SK-N-SH treated with all-trans-retinoic acid at 6 μM for 48 hours (cell line): ENCODE measurements around the gene CLN6.
A peak's percentile ranks its signal among the peaks of the same experiment; 100 is the strongest.

Experiments used
- ATAC-seq: fragments of 200-7000 bp; cut with Tn5 transposase; 3 replicates; pipeline ENCODE4 v1.9.1; 2020; ENCODE audit warnings: mild to moderate bottlenecking, moderate library complexity
- ARNTL ChIP-seq: fragments of 450-650 bp; formaldehyde crosslinking; IDR thresholded peaks from 2 replicates; pipeline ENCODE4 v1.5.0; 2020; ENCODE audit warnings: low read depth, mild to moderate bottlenecking, moderate library complexity, borderline replicate concordance
- BACH2 ChIP-seq: fragments of 250-450 bp; sonication (Bioruptor Pico); IDR thresholded peaks from 2 replicates; pipeline ENCODE4 v1.9.0; 2021; ENCODE audit warnings: mild to moderate bottlenecking, borderline replicate concordance
- CREB5 ChIP-seq: fragments of 250-450 bp; sonication (Bioruptor Pico); IDR thresholded peaks from 2 replicates; pipeline ENCODE4 v1.5.1; 2020; ENCODE audit warnings: low read depth, mild to moderate bottlenecking, moderate library complexity
- CSDC2 ChIP-seq: fragments of 250-450 bp; sonication (Bioruptor Pico); IDR thresholded peaks from 2 replicates; pipeline ENCODE4 v1.5.0; 2020; ENCODE audit warnings: mild to moderate bottlenecking, moderate library complexity
- CSRNP3 ChIP-seq: fragments of 250-450 bp; sonication (Bioruptor Pico); IDR thresholded peaks from 2 replicates; pipeline ENCODE4 v1.5.1; 2021; ENCODE audit warnings: mild to moderate bottlenecking, moderate library complexity
- ESRRG ChIP-seq: fragments of 250-450 bp; sonication (Bioruptor Pico); IDR thresholded peaks from 2 replicates; pipeline ENCODE4 v1.6.1; 2021; ENCODE audit warnings: mild to moderate bottlenecking
- GLIS3 ChIP-seq: fragments of 250-450 bp; sonication (Bioruptor Pico); IDR thresholded peaks from 2 replicates; pipeline ENCODE4 v1.5.0; 2020; ENCODE audit warnings: mild to moderate bottlenecking, moderate library complexity
- ISL1 ChIP-seq: fragments of 250-450 bp; sonication (Bioruptor Pico); IDR thresholded peaks from 2 replicates; pipeline ENCODE4 v2.1.2; 2022; ENCODE audit warnings: mild to moderate bottlenecking, moderate library complexity
- OSR1 ChIP-seq: fragments of 250-450 bp; sonication (Bioruptor Pico); IDR thresholded peaks from 2 replicates; pipeline ENCODE4 v1.8.0; 2022; ENCODE audit warnings: moderate library complexity, mild to moderate bottlenecking, inconsistent platforms
- PATZ1 ChIP-seq: fragments of 250-450 bp; sonication (Bioruptor Pico); IDR thresholded peaks from 2 replicates; pipeline ENCODE4 v1.8.0; 2020; ENCODE audit warnings: mild to moderate bottlenecking, moderate library complexity, borderline replicate concordance
- POU6F1 ChIP-seq: fragments of 250-450 bp; sonication (Bioruptor Pico); IDR thresholded peaks from 2 replicates; pipeline ENCODE4 v1.8.0; 2021; ENCODE audit warnings: low read depth, mild to moderate bottlenecking, moderate library complexity, borderline replicate concordance
- PPARA ChIP-seq: fragments of 250-450 bp; sonication (Bioruptor Pico); IDR thresholded peaks from 2 replicates; pipeline ENCODE4 v1.5.0; 2020; ENCODE audit warnings: mild to moderate bottlenecking, borderline replicate concordance
- SNAI2 ChIP-seq: fragments of 250-450 bp; sonication (Bioruptor Pico); IDR thresholded peaks from 2 replicates; pipeline ENCODE4 v1.5.0; 2020; ENCODE audit warnings: mild to moderate bottlenecking, moderate library complexity
- TCF4 ChIP-seq: fragments of 250-450 bp; sonication (Bioruptor Pico); IDR thresholded peaks from 2 replicates; pipeline ENCODE4 v1.8.0; 2021; ENCODE audit warnings: mild to moderate bottlenecking, moderate library complexity, borderline replicate concordance
- TSHZ2 ChIP-seq: fragments of 250-450 bp; sonication (Bioruptor Pico); IDR thresholded peaks from 2 replicates; pipeline ENCODE4 v1.5.0; 2020; ENCODE audit warnings: mild to moderate bottlenecking, moderate library complexity
- ZC3H10 ChIP-seq: fragments of 250-450 bp; sonication (Bioruptor Pico); IDR thresholded peaks from 2 replicates; pipeline ENCODE4 v1.5.1; 2021; ENCODE audit warnings: mild to moderate bottlenecking, moderate library complexity
- ZFP3 ChIP-seq: fragments of 250-450 bp; sonication (Bioruptor Pico); IDR thresholded peaks from 2 replicates; pipeline ENCODE4 v1.5.0; 2020; ENCODE audit warnings: mild to moderate bottlenecking, moderate library complexity
- ZFP30 ChIP-seq: fragments of 450-650 bp; formaldehyde crosslinking; IDR thresholded peaks from 2 replicates; pipeline ENCODE4 v1.5.0; 2022; ENCODE audit warnings: mild to moderate bottlenecking, moderate library complexity
- ZNF565 ChIP-seq: fragments of 450-650 bp; formaldehyde crosslinking; conservative IDR thresholded peaks from 2 replicates; pipeline ENCODE4 v1.5.0; 2020; ENCODE audit warnings: low read depth, mild to moderate bottlenecking, moderate library complexity
- ZNF70 ChIP-seq: fragments of 450-650 bp; formaldehyde crosslinking; IDR thresholded peaks from 2 replicates; pipeline ENCODE4 v1.5.0; 2020; ENCODE audit warnings: mild to moderate bottlenecking, moderate library complexity
- ZNF8 ChIP-seq: fragments of 450-650 bp; formaldehyde crosslinking; IDR thresholded peaks from 2 replicates; pipeline ENCODE4 v1.5.0; 2020; ENCODE audit warnings: mild to moderate bottlenecking, moderate library complexity

CLN6 gene

GRCh38 chr15:68277603-68278344 lies 48.2 kb upstream of the CLN6 start, which contains the start of gene FEM1B (continued):
- TF ChIP-seq CREB5 (CRISPR knock-in tag) = no peak
- TF ChIP-seq POU6F1 (CRISPR knock-in tag) = 0 out of 2 replicates have a peak, but pooled peaks have one; percentile 51
- TF ChIP-seq SNAI2 = no peak; the same call in 1 of the 2 replicates
- TF ChIP-seq ZNF565 (CRISPR knock-in tag) = no peak
- TF ChIP-seq ZFP30 (CRISPR knock-in tag) = no peak
- peak; percentile 41 for TF ChIP-seq TSHZ2
- TF ChIP-seq GLIS3 (CRISPR knock-in tag) = 0 out of 2 replicates have a peak, but pooled peaks have one; percentile 27
- no peak for TF ChIP-seq ZNF8 (CRISPR knock-in tag)
- TF ChIP-seq BACH2 (CRISPR knock-in tag) = no peak
- no peak for TF ChIP-seq PPARA (CRISPR knock-in tag)

GRCh38 chr15:68277131-68277602 lies 47.6 kb upstream of the CLN6 start:
- TF ChIP-seq CSRNP3 (CRISPR knock-in tag) = no peak
- TF ChIP-seq PPARA (CRISPR knock-in tag) = no peak
- TF ChIP-seq ARNTL (CRISPR knock-in tag) = no peak
- TF ChIP-seq ZFP3 (CRISPR knock-in tag) = no peak
- TF ChIP-seq PATZ1 (CRISPR knock-in tag) = no peak
- no peak for TF ChIP-seq SNAI2
- no peak for TF ChIP-seq ESRRG
- TF ChIP-seq BACH2 (CRISPR knock-in tag) = no peak
- no peak for TF ChIP-seq CREB5 (CRISPR knock-in tag)
- no peak for TF ChIP-seq ZNF8 (CRISPR knock-in tag)
- no peak for TF ChIP-seq ZC3H10
- no peak for TF ChIP-seq OSR1 (CRISPR knock-in tag)
- no peak for TF ChIP-seq ZNF70 (CRISPR knock-in tag)
- TF ChIP-seq GLIS3 (CRISPR knock-in tag) = no peak
- TF ChIP-seq ZNF565 (CRISPR knock-in tag) = no peak
- no peak for TF ChIP-seq CSDC2 (CRISPR knock-in tag)
- TF ChIP-seq ISL1 (CRISPR knock-in tag) = no peak
- no peak for TF ChIP-seq ZFP30 (CRISPR knock-in tag)
- no peak for TF ChIP-seq TCF4
- ATAC-seq = peak; percentile 30
